Neural progenitor cell (in vitro differentiated cells): Measurements from ENCODE around the gene CYP26A1. TPM values are rescaled to one million over a fixed set of nuclear protein-coding genes. Genes with fewer than 3 reads are reported as not detected.
A peak's percentile ranks its signal among the peaks of the same experiment; 100 is the strongest.

Experiments used
- DNase-seq: peaks from one replicate; pipeline ENCODE4 v3.0.0-alpha.2; 2016; ENCODE audit warnings: low spot score
- H2AFZ ChIP-seq: fragments of 200-600 bp; sonication (generic); replicated peaks from 2 replicates; pipeline ENCODE4 v1.6.1; 2016; ENCODE audit warnings: antibody characterized with exemption
- H3F3A ChIP-seq: fragments of 200-600 bp; sonication (generic); 2 replicates; pipeline ENCODE4 v1.6.1; 2016; ENCODE audit warnings: antibody characterized with exemption, low read depth
- H3K27ac ChIP-seq: fragments of 200-600 bp; sonication (generic); 2 replicates; pipeline ENCODE4 v1.5.1; 2016; ENCODE audit warnings: mild to moderate bottlenecking
- H3K27me3 ChIP-seq: fragments of 200-600 bp; sonication (generic); 2 replicates; pipeline ENCODE4 v1.6.1; 2016; ENCODE audit warnings: mild to moderate bottlenecking, moderate library complexity
- H3K36me3 ChIP-seq: fragments of 200-600 bp; sonication (generic); 2 replicates; pipeline ENCODE4 v1.5.1; 2016
- H3K4me1 ChIP-seq: fragments of 200-600 bp; sonication (generic); 2 replicates; pipeline ENCODE4 v1.6.1; 2016; ENCODE audit warnings: mixed run types
- H3K4me2 ChIP-seq: fragments of 200-600 bp; sonication (generic); 2 replicates; pipeline ENCODE4 v1.6.1; 2016
- H3K4me3 ChIP-seq: fragments of 200-600 bp; sonication (generic); 2 replicates; pipeline ENCODE4 v1.5.1; 2016
- H3K79me2 ChIP-seq: fragments of 200-600 bp; sonication (generic); 2 replicates; pipeline ENCODE4 v1.6.1; 2016; ENCODE audit warnings: low read depth
- H3K9ac ChIP-seq: fragments of 200-600 bp; sonication (generic); 2 replicates; pipeline ENCODE4 v1.6.1; 2016
- H3K9me3 ChIP-seq: fragments of 200-600 bp; sonication (generic); 2 replicates; pipeline ENCODE4 v1.5.1; 2016; ENCODE audit warnings: low read depth
- H4K20me1 ChIP-seq: fragments of 200-600 bp; sonication (generic); 2 replicates; pipeline ENCODE4 v1.6.1; 2016; ENCODE audit warnings: low read depth
- H3K27ac Mint-ChIP-seq: 3 replicates; pipeline ENCODE4 v1.8.0; 2021; ENCODE audit warnings: mixed read lengths
- H3K27me3 Mint-ChIP-seq: 2 replicates; pipeline ENCODE4 v1.8.0; 2022; ENCODE audit warnings: low read depth, mild to moderate bottlenecking, inconsistent platforms, moderate library complexity, mixed read lengths; ENCODE audit not compliant: insufficient read depth
- H3K36me3 Mint-ChIP-seq: 3 replicates; pipeline ENCODE4 v1.8.0; 2021; ENCODE audit warnings: mixed read lengths
- H3K4me1 Mint-ChIP-seq: 3 replicates; pipeline ENCODE4 v1.8.0; 2021; ENCODE audit warnings: mixed read lengths
- H3K4me3 Mint-ChIP-seq: 3 replicates; pipeline ENCODE4 v1.8.0; 2021; ENCODE audit warnings: mild to moderate bottlenecking, moderate library complexity, mixed read lengths
- H3K9me3 Mint-ChIP-seq: 3 replicates; pipeline ENCODE4 v1.8.0; 2020; ENCODE audit warnings: mixed read lengths
- CTCF ChIP-seq: fragments of 200-600 bp; sonication (generic); IDR thresholded peaks from 2 replicates; pipeline ENCODE4 v1.5.1; 2017; ENCODE audit warnings: antibody characterized with exemption, mild to moderate bottlenecking
- EZH2 ChIP-seq: fragments of 200-600 bp; sonication (generic); IDR thresholded peaks from 2 replicates; pipeline ENCODE4 v1.6.1; 2017; ENCODE audit warnings: antibody characterized with exemption, mild to moderate bottlenecking, moderate library complexity
- EZH2phosphoT487 ChIP-seq: fragments of 200-600 bp; sonication (generic); IDR thresholded peaks from 2 replicates; pipeline ENCODE4 v1.6.1; 2017; ENCODE audit warnings: antibody characterized with exemption
- total RNA-seq: library from RNA; depleted of rRNA; stranded (reverse); fragments of >200 nt; gene quantifications from 2 replicates; pipeline ENCODE4 v1.2.3, GENCODE V29; 2015; ENCODE audit warnings: low replicate concordance

The CYP26A1 gene
- total RNA-seq, 1 donor from 2014 or later, result 6.7 TPM

DNA sequence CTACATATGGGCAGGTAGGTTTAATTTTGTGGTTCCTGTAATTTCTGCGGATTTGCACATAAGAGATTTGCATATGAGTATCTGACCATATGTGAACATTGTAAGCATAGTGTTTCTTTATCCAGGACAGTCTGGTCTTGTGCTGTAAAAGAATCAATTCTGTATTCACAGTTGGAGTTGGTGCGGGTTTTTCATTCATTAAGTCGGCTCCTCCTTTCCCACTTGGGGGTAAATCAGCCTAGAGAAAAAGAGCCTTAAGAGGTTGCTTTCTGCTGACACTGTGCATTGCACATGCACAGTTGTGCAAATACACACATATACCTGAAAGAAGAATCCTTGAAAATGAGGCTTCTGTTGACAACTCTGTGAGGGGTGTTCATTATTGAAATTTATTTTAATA is 19.2 kb upstream of the CYP26A1 start:
- Histone ChIP-seq H3K27ac (no peak overlapping the region), H3K4me2 (peak overlapping the region; percentile 58), H3F3A (peaks cover 49% of the 10 kb centered on the region), H2AFZ (no peak overlapping the region), H3K79me2 (no peaks in the 10 kb centered on the region), H3K9ac (no peak overlapping the region), H3K27me3 (peaks cover 5% of the 10 kb centered on the region), H3K4me3 (no peak overlapping the region), H3K4me1 (peaks cover 65% of the 10 kb centered on the region), H4K20me1 (no peaks in the 10 kb centered on the region), H3K9me3 (no peaks in the 10 kb centered on the region), H3K36me3 (no peaks in the 10 kb centered on the region)
- Mint-ChIP-seq H3K9me3 (peaks cover 5% of the 10 kb centered on the region), H3K36me3 (peaks cover 18% of the 10 kb centered on the region), H3K4me3 (no peak overlapping the region), H3K27me3 (peaks cover 5% of the 10 kb centered on the region), H3K27ac (no peak overlapping the region), H3K4me1 (peaks cover 16% of the 10 kb centered on the region)
- no peak for TF ChIP-seq CTCF
- no peak for TF ChIP-seq EZH2phosphoT487
- TF ChIP-seq EZH2, result no peak
- peak; percentile 65 for DNase-seq

- Mint-ChIP-seq H3K27ac (no peak overlapping the region), H3K27me3 (peaks cover 23% of the 10 kb centered on the region), H3K9me3 (peaks cover 16% of the 10 kb centered on the region), H3K4me3 (no peak overlapping the region), H3K36me3 (peaks cover 30% of the 10 kb centered on the region), H3K4me1 (peaks cover 8% of the 10 kb centered on the region)
- Histone ChIP-seq H3K36me3 (no peaks in the 10 kb centered on the region), H3K27ac (no peak overlapping the region), H2AFZ (no peak overlapping the region), H4K20me1 (no peaks in the 10 kb centered on the region), H3K9me3 (no peaks in the 10 kb centered on the region), H3F3A (peaks cover 31% of the 10 kb centered on the region), H3K4me3 (no peak overlapping the region), H3K4me1 (peaks cover 41% of the 10 kb centered on the region), H3K79me2 (no peaks in the 10 kb centered on the region), H3K27me3 (peaks cover 42% of the 10 kb centered on the region), H3K9ac (no peak overlapping the region), H3K4me2 (no peak overlapping the region)
- DNase-seq, result no peak
- TF ChIP-seq CTCF, result no peak
- TF ChIP-seq EZH2, result no peak
- TF ChIP-seq EZH2phosphoT487, result no peak
Measured at GRCh38 chr10:93058139-93058538, 15.6 kb upstream of the CYP26A1 start.

- H3F3A ChIP-seq, result peaks cover 17% of the 10 kb centered on the region
- H3K27me3 Mint-ChIP-seq, result peaks cover 38% of the 10 kb centered on the region
- H4K20me1 ChIP-seq, result no peaks in the 10 kb centered on the region
- peaks cover 30% of the 10 kb centered on the region for H3K36me3 Mint-ChIP-seq
- no peak within 1 kb of the TSS for H3K4me2 ChIP-seq
- peaks cover 62% of the 10 kb centered on the region for H3K27me3 ChIP-seq
- no peak within 1 kb of the TSS for H2AFZ ChIP-seq
- H3K36me3 ChIP-seq, result no peaks in the 10 kb centered on the region
- H3K27ac Mint-ChIP-seq, result no peak within 1 kb of the TSS
- H3K9me3 Mint-ChIP-seq, result peaks cover 16% of the 10 kb centered on the region
- peak within 1 kb of the TSS; percentile 75 for H3K4me3 Mint-ChIP-seq
- no peaks in the 10 kb centered on the region for H3K9me3 ChIP-seq
- peaks cover 20% of the 10 kb centered on the region for H3K4me1 ChIP-seq
- no peak within 1 kb of the TSS for H3K9ac ChIP-seq
- H3K4me3 ChIP-seq, result no peak within 1 kb of the TSS
- TF ChIP-seq EZH2phosphoT487 (no peak), EZH2 (no peak), CTCF (no peak)
- peaks cover 5% of the 10 kb centered on the region for H3K4me1 Mint-ChIP-seq
- DNase-seq, result no peak
- no peaks in the 10 kb centered on the region for H3K79me2 ChIP-seq
- H3K27ac ChIP-seq, result no peak within 1 kb of the TSS
Measured at GRCh38 chr10:93059975-93060886, 13.5 kb upstream of the CYP26A1 start, which contains the start of gene CYP26C1. CYP26C1 (plus strand) TSS chr10:93060798; CDS start chr10:93061264, 466 bp downstream.
